Measurements from ENCODE around the gene LAT.

Gene LAT

DNA sequence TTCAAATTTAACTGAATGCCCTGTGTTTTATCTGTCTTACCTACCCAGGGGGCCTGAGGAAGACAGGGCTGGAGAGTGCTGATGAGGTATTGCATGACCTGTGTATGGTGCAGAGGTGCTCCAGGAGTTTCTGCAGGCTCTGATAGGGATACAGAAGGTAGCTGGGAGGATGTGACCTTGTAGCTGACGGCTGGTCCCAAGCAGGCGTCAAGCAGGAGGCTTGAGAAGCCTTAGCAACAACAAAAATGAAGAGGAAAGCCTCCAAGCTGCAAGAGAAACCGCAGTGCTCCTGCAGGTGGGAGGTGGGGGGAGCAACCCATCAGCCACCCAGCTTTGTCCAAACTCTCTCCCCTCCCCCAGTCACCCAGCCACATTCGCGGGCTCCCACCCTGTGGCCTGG, 40.4 kb downstream of the LAT start:
- TF ChIP-seq, protein P1, sequence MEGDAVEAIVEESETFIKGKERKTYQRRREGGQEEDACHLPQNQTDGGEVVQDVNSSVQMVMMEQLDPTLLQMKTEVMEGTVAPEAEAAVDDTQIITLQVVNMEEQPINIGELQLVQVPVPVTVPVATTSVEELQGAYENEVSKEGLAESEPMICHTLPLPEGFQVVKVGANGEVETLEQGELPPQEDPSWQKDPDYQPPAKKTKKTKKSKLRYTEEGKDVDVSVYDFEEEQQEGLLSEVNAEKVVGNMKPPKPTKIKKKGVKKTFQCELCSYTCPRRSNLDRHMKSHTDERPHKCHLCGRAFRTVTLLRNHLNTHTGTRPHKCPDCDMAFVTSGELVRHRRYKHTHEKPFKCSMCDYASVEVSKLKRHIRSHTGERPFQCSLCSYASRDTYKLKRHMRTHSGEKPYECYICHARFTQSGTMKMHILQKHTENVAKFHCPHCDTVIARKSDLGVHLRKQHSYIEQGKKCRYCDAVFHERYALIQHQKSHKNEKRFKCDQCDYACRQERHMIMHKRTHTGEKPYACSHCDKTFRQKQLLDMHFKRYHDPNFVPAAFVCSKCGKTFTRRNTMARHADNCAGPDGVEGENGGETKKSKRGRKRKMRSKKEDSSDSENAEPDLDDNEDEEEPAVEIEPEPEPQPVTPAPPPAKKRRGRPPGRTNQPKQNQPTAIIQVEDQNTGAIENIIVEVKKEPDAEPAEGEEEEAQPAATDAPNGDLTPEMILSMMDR (conservative IDR thresholded peaks at IDR 0.05), result no peak
- no peak overlapping the region for H3K27ac ChIP-seq

DNA sequence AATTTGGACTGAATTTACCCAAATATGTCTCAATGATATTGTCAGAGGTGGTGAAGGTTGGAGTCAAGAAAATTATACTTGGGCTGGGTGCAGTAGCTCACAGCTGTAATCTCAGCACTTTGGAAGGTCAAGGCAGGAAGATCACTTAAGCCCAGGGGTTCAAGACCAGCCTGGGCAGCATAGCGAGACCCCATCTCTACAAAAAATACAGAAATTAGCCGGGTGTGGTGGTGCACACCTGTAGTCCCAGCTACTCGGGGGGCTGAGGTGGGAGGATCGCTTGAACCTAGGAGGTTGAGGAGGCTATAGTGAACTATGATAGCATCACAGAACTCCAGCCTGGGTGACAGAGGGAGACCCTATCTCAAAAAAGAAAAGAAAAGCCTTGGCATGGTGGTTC, 40.9 kb downstream of the LAT start:
- H3K27ac ChIP-seq, result no peak overlapping the region
- TF ChIP-seq, protein P1 (conservative IDR thresholded peaks at IDR 0.05), result no peak

DNA sequence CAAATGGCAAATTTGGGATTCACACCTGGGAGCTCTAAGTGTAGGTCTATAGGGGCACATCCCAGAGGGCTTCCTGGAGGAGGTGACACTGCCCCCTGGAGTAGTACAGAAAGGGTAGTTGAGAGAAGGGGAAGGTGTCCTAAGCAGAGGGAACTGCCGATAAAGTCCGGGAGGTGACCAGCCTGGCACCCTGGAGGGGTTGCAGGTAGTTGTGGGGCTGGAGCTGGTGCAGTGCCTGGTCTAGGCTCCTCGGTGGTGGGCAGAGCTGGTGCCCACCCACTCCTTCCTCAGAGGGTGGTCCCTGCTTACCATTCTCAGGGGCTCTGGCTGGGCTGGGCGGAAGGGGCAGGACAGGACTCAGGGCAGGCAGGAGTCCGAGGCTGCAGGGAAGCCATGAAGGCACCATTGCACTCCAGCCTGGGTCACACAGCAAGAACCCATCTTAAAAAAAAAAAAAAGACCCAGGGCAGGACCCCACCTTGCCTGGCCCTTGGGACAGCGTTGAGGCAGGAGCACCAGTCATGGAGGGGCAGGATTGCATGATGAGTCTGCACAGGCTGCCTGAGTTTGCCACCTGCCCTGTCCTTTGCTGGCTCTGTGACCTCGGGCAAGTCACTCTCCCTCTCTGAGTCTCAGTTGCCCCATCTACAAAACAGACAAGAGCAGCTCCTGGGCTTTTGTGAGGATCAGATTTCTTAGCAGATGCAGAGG, 43.8 kb downstream of the LAT start:
- H3K27ac ChIP-seq, result no peak overlapping the region
- TF ChIP-seq, protein P1 (conservative IDR thresholded peaks at IDR 0.05), result no peak

DNA sequence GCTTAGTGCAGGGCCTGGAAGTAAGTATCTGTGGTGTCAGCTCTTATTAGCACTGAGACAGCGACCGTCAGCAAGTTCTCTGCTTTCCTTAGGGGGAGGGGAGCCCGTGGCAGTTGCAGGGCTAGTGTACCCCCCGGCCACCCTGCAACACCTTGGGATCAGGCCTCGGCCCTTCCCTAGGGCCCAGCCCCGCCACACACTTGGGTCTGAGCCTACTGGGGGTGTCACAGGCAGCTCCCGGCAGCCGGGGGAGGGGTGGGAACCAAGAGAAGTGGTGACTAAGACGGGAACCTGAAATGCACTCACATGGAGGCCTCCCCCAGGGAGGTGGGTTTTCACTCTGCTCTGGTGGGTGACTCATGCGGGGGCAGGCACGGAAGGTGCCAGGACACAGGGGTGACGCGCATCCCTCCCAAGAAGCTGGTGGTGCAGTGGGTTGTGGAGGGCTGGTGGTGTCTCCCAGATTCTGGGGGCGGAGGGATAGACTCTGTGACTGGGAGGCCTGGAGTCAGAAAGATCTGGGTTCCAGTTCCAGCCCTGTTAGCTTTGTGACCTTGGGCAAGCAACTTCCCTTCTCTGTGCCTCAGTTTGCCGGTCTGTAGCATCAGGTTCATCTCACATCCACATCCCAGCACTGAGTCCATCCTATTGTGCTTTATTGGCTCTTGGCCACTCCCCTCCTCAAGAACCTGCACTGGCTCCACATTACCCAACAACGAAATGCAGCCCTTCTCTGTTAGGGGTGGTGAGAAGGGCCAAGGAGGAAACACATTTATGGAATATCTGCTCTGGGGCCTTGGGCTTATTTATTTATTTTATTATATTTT, 44.5 kb downstream of the LAT start:
- H3K27ac ChIP-seq, result no peak overlapping the region
- TF ChIP-seq, protein P1 (conservative IDR thresholded peaks at IDR 0.05), result no peak

DNA sequence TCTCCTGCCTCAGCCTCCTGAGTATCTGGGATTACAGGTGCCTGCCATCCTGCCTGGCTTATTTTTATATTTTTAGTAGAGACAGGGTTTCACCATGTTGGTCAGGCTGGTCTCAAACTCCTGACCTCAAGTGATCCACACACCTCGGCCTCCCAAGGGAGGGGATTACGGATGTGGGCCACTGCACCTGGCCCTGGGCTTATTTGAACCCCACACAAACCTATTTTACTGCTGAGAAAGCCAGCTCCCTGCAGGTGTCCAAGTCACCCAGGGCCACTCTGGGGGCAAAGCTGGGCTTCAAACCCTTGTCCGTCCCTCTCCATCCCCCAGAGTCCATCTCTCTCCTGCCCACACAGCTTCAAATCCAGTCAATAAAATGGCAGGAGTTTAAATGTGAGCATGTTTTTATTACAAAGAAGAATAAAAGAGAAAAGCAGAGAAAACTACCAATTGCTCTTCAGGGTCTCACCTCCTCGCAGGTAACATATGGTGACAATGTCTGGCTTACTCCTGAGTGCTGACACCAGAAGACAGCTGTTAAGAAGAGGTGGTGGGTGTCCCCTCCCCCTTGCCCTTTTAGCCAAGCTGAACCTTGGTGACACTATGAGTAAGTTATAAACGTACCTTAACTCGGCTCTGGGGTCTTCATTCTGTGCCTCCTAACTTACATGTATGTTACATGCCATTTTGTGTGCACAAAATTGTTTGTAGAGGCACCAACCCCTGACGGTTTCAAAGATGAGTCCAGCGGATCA, 45.4 kb downstream of the LAT start:
- no peak overlapping the region for H3K27ac ChIP-seq
- TF ChIP-seq, protein P1 (conservative IDR thresholded peaks at IDR 0.05), result no peak
